Prostate gland (tissue), 2 donors: ENCODE measurements around the gene GPAM. TPM values are rescaled to one million over a fixed set of nuclear protein-coding genes. Genes with fewer than 3 reads are reported as not detected.

ENCODE experiments used
- DNase-seq: peaks from one replicate; pipeline ENCODE4 v3.0.0-alpha.2; 2019; ENCODE audit warnings: low spot score
- H3K27ac ChIP-seq, 2 donors: fragments of 200-600 bp; sonication (generic); 2 replicates each; pipeline ENCODE4 v1.5.1; 2017 to 2019
- H3K27me3 ChIP-seq: fragments of 200-600 bp; sonication (generic); replicated peaks from 2 replicates; pipeline ENCODE4 v1.5.1; 2019; ENCODE audit not compliant: insufficient read depth
- H3K36me3 ChIP-seq, 2 donors: fragments of 200-600 bp; sonication (generic); 1 replicate in 1 of 2; 2 replicates in 1 of 2; pipeline versions ENCODE4 v1.5.1 to v1.8.1; 2017 to 2019
- H3K4me1 ChIP-seq: fragments of 200-600 bp; sonication (generic); replicated peaks from 2 replicates; pipeline ENCODE4 v1.5.1; 2019
- H3K4me3 ChIP-seq, 2 donors: fragments of 200-600 bp; sonication (generic); 2 replicates each; pipeline ENCODE4 v1.5.1; 2017 to 2019
- H3K9me3 ChIP-seq: fragments of 200-600 bp; sonication (generic); 2 replicates; pipeline ENCODE4 v1.5.1; 2017
- CTCF ChIP-seq, 4 experiments: fragments of 200-600 bp in 2 of 4; fragments of 450-650 bp in 2 of 4; sonication (generic) in 2 of 4; IDR thresholded peaks; 1 replicate in 3 of 4; 2 replicates in 1 of 4; pipeline ENCODE4 v1.5.1; 2016 to 2019; ENCODE audit warnings: antibody characterized with exemption in 4 of 4, mild to moderate bottlenecking in 2 of 4, moderate library complexity in 2 of 4
- POLR2A ChIP-seq: fragments of 450-650 bp; IDR thresholded peaks from one replicate; pipeline ENCODE4 v1.6.1; 2016; ENCODE audit warnings: antibody characterized with exemption, mild to moderate bottlenecking
- POLR2AphosphoS5 ChIP-seq: sonication (generic); formaldehyde crosslinking; IDR thresholded peaks from one replicate; pipeline ENCODE4 v1.6.1; 2017; ENCODE audit warnings: antibody characterized with exemption
- WGBS: methylation state at CpG from one replicate; pipeline ENCODE4 v1.1.5; 2018; 5-methylcytosine and 5-hydroxymethylcytosine counted together
- intact Hi-C: fragments of 100-400 bp; cut with DNase I; formaldehyde crosslinking; loops from one replicate; pipeline ENCODE4 v1.14.2; 2022
- total RNA-seq, 2 donors: library from RNA; depleted of rRNA; stranded (reverse); fragments of >200 nt; gene quantifications; one replicate each; pipeline ENCODE4 v1.1.0, GENCODE V29; 2016

Gene GPAM
- total RNA-seq, 2 donors from 2014 or later, result 4.2 to 14.9 TPM

GRCh38 chr10:112225771-112226438 lies 42.3 kb upstream of the GPAM start:
- 96% methylated on average over 4 of the region's 4 CpGs for WGBS
- TF ChIP-seq POLR2A (no peak), CTCF (IDR thresholded peaks at IDR 0.05) (no peak), POLR2AphosphoS5 (no peak)

GRCh38 chr10:112224933-112225529 lies 41.5 kb upstream of the GPAM start:
- Histone ChIP-seq H3K4me1 (no peaks in the 10 kb centered on the region), H3K4me3 (no peak overlapping the region), H3K27me3 (no peaks in the 10 kb centered on the region), H3K36me3 (no peaks in the 10 kb centered on the region), H3K9me3 (no peaks in the 10 kb centered on the region), H3K27ac (no peak overlapping the region)
- TF ChIP-seq CTCF (IDR thresholded peaks at IDR 0.05), result no peak
- TF ChIP-seq POLR2AphosphoS5, result no peak
- WGBS, result 100% methylated on average over 3 of the region's 3 CpGs
- intact Hi-C loops, result no loop called here
- DNase-seq, result no peak

More at GRCh38 chr10:112225771-112226438, 42.3 kb upstream of the GPAM start:
- intact Hi-C loops, result no loop called here
- H3K27ac ChIP-seq, result no peak overlapping the region
- H3K36me3 ChIP-seq, result no peaks in the 10 kb centered on the region
- no peak for DNase-seq
- H3K4me3 ChIP-seq, result no peak overlapping the region
- no peaks in the 10 kb centered on the region for H3K4me1 ChIP-seq
- no peaks in the 10 kb centered on the region for H3K9me3 ChIP-seq
- H3K27me3 ChIP-seq, result no peaks in the 10 kb centered on the region

GRCh38 chr10:112223725-112224124 lies 40.2 kb upstream of the GPAM start:
- Histone ChIP-seq H3K27me3 (no peaks in the 10 kb centered on the region), H3K36me3 (no peaks in the 10 kb centered on the region), H3K9me3 (no peaks in the 10 kb centered on the region), H3K4me1 (no peaks in the 10 kb centered on the region), H3K4me3 (no peak overlapping the region), H3K27ac (no peak overlapping the region)
- TF ChIP-seq CTCF (IDR thresholded peaks at IDR 0.05) (no peak), POLR2A (no peak), POLR2AphosphoS5 (no peak)
- DNase-seq, result no peak
- WGBS, result 20% methylated on average over 2 of the region's 2 CpGs
- intact Hi-C loops, result no loop called here

GRCh38 chr10:112222799-112223198 lies 39.2 kb upstream of the GPAM start:
- no peak overlapping the region for H3K27ac ChIP-seq
- no peak for DNase-seq
- H3K36me3 ChIP-seq, result no peaks in the 10 kb centered on the region
- no peaks in the 10 kb centered on the region for H3K27me3 ChIP-seq
- no peak overlapping the region for H3K4me3 ChIP-seq
- TF ChIP-seq POLR2AphosphoS5, result no peak
- TF ChIP-seq POLR2A, result no peak
- TF ChIP-seq CTCF (IDR thresholded peaks at IDR 0.05), result no peak
- intact Hi-C loops, result no loop called here
- H3K4me1 ChIP-seq, result no peaks in the 10 kb centered on the region
- WGBS, result 80% methylated on average over 2 of the region's 2 CpGs
- H3K9me3 ChIP-seq, result no peaks in the 10 kb centered on the region

GRCh38 chr10:112221545-112221944 lies 38.0 kb upstream of the GPAM start:
- Histone ChIP-seq H3K36me3 (no peaks in the 10 kb centered on the region), H3K27me3 (no peaks in the 10 kb centered on the region), H3K27ac (no peak overlapping the region), H3K4me1 (no peaks in the 10 kb centered on the region), H3K9me3 (no peaks in the 10 kb centered on the region), H3K4me3 (no peak overlapping the region)
- DNase-seq, result no peak
- TF ChIP-seq POLR2A (no peak), POLR2AphosphoS5 (no peak), CTCF (IDR thresholded peaks at IDR 0.05) (no peak)
- WGBS, result 89% methylated on average over 3 of the region's 3 CpGs
- intact Hi-C loops, result no loop called here
